ENCODE data around the gene SGIP1.

DNA sequence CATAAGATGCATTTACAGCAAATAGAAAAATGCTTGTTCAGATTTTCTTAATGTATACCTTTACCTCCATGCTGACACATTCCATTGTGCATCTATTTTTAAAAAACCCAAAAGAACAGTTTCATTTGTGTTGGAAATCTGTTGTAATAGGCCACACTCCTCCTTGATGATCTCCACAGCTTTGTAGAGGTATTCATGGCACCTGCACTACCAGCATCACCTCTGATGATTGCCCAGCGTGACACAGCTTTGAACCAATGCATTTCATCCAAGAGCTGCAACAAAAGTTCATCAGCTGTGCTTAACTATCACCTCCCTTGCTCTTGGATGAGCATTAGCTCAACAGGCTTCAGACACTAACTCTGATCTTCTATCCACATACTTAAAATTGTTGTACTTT lies 226.6 kb downstream of the SGIP1 start:
- no peak for TF ChIP-seq POLR2A (IDR thresholded peaks at IDR 0.05; ENCODE audit: low read depth, low read length)
- TF ChIP-seq POU2F2 (IDR thresholded peaks at IDR 0.05; ENCODE audit: low read depth, low read length), result no peak
- no peak for TF ChIP-seq POLR2AphosphoS5 (IDR thresholded peaks at IDR 0.05; ENCODE audit: low read depth, low read length)
